ENCODE results near the gene NCF2.
"Not testable (repeated sequence)": the region's sequence is repeated elsewhere in the genome, so short reads cannot be mapped to it uniquely, and the experiment has no call there.

Gene NCF2, protein sequence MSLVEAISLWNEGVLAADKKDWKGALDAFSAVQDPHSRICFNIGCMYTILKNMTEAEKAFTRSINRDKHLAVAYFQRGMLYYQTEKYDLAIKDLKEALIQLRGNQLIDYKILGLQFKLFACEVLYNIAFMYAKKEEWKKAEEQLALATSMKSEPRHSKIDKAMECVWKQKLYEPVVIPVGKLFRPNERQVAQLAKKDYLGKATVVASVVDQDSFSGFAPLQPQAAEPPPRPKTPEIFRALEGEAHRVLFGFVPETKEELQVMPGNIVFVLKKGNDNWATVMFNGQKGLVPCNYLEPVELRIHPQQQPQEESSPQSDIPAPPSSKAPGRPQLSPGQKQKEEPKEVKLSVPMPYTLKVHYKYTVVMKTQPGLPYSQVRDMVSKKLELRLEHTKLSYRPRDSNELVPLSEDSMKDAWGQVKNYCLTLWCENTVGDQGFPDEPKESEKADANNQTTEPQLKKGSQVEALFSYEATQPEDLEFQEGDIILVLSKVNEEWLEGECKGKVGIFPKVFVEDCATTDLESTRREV

DNA sequence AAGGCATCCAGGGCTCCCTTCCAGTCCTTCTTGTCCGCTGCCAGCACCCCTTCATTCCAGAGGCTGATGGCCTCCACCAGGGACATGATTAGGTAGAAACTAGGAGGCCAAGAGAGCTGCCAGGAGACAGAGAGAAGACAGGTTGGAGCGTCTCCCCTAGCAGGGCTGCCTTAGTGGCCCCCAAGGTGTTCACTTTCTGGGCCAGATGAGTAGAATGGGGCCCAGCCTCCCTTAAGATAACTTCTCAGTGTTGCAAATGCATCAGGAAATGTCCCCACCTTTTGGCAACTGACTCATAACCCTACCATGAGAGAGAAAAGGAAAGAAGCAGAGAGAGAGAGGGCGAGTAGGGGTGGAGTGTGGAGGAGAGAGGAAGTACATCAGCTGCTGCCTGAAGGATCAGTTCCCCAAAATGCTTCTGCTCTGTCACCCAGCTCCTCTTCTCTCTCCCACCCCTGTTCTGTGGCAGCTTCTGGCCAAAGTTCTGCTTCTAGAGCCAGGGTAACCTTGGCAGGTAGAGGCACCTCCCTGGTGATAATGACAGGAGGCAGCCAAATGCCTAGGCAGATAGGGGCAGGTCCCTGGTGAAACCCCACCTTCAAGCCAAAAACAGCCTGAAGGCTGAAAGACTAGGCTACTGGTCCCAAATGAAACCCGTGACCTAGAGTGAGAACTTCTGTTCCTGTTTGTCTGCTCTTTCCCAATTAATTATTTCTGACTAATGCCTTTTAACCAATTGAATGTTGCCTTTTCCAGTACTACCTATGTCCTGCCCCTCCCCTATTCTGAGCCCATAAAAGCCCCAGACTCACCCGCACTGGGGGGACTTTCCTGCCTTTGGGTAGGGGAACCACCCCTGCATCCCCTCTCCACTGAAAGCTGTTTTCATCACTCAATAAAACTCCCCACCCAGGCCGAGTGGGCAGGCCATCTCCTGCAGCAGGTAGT, at the start of gene NCF2:
Gene NCF2, minus strand, starts transcription at position 216 of the 948 bp plus-strand sequence. Its CDS starts 130 bp downstream, at position 86.
- no peak for FAIRE-seq

DNA sequence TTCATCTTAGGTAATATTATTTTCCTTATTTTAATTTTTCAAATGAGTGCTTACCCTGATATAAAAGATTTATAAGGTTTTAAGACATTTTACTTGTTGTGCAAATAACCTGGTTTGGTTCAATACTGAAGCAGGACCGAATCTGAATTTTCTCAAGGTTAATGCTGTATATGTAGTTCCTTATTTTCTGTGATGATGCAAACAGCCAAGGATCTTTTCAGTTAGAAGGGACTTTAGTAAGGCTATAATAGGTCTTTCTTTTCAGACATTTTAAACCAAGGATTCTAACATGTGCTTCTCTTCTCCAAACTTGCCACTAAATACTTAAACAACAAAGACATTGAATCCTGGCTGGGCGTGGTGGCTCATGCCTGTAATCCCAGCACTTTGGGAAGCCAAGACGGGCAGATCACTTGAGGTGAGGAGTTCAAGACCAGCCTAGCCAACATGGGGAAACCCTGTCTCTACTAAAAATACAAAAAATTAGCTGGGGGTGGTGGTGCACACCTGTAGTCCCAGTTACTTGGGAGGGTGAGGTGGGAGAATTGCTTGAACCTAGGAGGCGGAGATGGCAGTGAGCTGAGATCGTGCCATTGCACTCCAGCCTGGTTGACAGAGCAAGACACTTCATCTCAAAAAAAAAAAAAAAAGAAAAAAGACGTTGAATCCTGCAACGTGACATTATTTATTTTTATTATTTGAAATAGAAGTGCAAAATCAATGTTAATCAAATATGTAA, 48.6 kb upstream of the NCF2 start:
- FAIRE-seq, result no peak

DNA sequence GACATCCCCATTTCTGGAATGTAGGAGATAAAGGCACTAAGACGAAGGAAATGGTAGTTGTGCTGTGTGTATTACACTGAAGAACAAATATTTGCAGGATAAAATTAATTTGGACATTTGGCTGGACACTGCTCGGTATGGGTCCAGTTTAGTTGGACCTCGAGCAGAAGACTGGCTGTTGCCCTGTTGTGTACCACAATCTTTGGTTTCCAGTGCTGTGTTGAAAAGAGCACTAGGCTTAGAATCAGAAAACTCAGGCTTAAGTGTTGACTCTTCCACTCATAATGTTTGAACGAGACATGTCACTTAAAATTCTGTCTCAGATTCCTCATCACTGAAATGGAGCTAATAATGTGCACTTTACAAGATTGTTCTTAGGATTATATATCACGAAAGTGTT, 46.5 kb upstream of the NCF2 start:
- no peak for FAIRE-seq

DNA sequence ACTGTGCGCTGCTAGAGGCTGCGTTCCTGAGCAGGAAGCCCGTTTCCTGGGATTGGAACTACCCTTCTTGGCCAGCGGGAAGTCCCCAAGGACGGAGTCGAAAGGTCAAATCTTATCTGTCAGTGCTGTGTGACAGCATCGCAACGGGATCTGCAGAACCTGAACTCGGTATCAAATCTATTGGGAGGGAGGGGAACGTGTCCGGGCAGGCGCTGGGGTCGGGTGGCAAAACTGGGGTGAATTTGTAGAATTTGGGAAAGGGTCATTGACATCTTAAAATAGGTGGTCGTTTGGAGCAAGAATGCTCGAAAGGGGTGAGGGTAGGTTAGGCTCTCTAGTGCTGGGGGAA, 46.0 kb upstream of the NCF2 start:
- FAIRE-seq, result no peak

DNA sequence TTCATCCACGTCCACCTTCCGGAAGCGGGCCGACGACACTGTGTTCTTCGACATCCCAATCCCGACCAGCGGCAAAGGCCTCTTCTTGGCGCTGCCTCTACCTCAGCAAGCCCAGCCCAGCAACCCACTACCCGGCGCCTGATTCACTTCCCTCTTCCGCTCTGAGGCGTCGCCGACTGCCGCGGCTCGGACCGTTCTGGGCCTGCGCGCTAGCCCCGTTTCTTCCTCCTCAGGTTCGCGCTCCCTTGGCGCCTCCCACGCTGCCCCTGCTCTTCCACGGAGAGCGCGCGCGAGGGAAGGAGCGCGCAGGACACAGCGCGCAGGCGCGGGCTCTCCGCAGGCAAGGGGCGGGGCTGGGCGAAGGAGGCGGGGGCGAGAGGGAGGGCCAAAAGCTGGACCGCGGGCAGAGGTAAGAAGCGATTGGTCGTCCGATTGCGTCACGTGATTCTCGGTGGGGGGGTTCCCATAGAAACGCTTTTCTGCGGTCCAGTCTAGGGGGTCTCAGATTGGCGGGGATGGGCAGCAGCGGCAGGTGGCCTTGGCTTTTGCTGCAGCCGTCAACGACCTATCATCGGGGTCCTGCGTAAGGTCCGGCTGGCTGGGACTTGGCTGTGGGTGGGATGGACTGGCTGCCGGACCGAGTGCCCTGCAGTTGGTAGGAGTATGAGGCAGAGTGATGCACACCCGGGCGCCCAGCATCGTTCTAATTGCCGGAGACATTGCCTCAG, 45.5 kb upstream of the NCF2 start, which contains the start of gene ARPC5:
Gene ARPC5, minus strand, starts transcription at position 178 of the 728 bp plus-strand sequence. Its CDS starts 124 bp downstream, at position 54.
- FAIRE-seq, result no peak

DNA sequence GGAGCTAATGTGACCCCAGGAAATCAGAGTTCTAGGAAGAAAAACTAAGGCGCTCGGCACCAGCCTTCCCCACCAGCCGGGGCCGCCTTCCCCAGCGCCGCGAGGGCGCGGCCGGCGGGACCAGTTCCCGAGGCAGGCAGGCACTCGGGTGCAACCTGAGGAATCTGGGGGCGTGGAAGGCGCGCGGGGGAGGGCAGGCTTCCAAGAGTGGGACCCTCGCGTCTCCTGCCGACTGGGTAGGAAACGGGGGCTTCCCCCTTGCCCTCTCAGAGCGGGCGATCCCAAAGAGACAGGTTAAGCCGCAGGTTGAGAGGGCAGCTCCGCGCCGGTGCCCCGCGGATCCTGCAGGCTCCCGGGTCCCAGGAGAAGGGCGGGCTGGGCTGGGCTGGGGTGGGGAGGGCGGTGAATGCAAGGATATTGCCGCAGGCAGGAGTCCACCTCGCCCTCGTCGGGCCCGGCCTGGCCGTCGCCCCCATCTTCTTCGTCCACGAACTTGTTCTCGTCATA, 44.9 kb upstream of the NCF2 start:
- no peak for FAIRE-seq

DNA sequence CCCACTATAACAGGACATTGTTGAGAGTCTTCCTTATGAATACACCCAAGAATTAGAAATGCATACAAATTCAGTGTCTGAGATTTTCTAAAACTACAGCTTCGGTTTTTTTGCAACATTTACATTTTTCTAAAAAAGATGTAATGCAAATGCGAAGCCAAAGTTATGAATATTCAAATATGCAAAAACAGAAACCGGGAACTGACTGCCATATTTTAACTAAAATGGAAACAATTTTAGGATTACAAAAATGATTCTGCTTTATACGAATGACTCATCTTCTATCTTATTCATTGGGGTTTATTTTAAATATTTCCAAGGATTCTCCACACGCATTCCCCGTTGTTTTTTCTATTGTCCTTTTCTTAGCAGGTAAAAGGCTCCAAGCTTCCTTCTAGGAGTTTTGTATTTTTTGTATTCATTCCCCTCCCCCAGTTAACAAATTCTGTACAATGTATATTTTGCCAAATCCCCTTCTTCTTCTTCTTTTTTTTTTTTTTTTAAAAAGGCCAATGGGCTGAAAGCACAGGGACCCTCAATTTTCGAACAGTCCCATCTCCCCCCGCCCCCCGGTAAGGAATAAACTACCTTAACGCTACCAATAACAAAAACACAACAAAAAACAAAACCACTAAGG, 44.3 kb upstream of the NCF2 start:
- FAIRE-seq, result no peak

DNA sequence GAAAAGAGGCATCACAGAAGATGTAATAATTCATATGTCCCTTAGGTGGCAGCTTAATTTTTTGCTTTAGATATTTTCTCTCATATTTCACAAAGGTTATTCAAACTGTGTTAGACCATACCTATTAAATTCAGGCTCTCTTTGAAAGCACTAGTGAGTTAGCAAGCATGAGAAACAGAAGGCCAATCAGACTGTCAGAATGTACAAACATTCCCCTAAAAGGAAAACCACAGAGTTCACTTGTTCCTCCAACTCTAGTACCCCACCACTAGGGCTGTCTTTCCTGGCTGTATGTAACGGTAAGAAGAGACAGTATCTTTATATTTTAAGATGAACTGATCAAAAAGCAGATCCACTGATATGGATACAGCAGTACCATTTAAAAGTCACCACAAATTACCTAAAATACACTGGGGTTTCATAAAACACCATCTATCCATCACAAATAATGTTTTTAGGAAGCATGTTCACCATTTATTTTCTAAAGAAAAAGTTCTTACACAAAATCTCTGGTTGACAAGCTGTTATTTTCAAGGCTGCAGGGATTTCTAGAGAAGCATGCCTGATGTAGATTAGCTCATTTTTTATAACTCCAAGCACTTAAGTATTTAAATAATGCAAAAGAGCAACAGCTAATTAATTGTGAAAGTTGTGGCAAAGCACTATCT, 43.6 kb upstream of the NCF2 start:
- FAIRE-seq, result no peak

DNA sequence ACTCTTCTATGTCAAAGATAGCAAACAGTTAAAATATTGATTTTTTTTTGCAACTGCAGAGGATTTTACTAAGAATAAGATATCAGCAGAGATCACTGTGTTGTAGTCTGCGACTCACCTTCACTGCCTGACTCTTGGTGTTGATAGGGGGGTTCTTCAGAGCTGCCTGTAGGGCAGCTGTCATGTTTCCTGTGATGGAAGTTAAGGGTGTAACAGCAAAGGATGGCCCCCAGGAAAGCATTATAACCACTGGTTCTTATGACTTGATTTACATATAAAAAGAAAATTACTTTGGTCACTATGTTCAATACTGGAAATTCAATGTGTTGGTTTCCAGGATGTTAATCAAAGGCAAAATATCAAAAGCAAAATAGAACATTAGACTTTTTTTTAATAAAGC, 42.7 kb upstream of the NCF2 start:
- FAIRE-seq, result no peak

DNA sequence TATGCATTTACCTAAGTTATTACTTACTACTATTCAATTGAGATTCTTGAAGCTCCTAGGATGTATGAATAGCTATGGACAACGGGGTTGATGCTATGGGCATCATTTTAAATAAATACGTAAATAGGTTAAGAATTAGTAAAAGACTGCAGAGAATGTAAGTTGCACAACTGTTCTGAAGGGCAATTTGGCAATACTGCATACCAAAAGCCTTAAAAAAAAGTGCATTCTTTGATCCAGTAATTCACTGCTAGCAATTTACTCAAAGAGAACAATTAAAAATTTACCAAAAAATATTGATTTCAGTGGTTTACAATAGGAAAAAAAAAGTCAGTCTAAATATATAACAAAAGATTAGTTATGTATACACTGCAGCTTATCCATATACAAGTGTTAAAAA, 41.9 kb upstream of the NCF2 start:
- no peak for FAIRE-seq

DNA sequence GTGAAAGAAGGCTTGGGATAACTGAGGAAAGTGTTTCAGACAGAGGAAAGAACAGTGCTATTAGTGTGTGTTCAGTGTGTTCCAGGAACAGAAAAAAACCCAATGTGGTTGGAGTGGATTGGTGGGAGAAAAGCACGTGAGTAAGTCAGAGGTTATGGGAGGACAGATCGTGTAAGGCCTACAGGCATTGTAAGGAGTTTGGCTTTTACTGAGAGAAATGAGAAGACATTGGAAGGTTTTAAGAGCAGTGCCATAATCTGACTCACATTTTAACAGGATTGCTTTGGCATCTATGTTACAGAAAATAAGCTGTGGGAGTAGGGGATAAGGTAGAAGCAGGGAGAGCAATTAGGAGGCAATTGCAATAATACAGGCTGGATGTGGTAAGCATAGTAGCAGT, 40.5 kb upstream of the NCF2 start:
- no peak for FAIRE-seq

DNA sequence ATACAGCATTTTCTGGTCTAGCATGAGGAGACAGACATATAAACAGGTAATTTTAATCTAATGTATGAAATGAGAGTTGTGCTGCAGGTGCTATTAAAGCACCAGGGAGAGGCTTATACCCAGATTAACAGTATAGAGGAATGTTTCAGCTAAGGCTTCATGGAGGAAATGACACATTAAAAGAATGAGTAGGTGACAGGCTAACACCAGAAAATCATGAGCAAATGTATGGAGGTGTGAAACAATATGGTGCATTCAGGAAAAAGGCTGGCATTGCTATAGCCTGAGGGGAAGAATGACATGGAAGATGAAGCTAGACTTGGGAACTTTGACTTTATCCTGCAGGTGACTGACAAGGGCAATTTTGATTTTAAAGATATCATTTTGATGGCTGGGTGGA, 38.3 kb upstream of the NCF2 start:
- FAIRE-seq, result no peak

DNA sequence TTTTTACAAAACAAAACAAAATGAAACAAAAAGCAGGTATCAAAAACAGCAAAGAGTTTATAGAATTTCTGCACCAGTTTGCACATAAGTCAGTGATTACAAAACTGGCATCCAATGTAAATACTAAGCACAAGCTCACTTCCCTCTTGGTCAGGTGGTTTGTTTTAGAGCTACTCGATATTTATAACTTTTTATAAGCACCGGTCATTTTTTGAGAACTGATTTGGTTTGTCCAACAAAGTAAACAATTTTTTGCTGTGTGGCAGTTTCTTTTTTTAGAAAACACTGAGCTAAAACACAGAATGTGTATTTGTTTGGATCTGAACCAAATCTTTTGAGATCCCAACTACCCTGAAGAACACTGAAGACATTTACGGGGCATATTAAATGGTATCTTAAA, 36.0 kb upstream of the NCF2 start:
- not testable (repeated sequence) for FAIRE-seq

DNA sequence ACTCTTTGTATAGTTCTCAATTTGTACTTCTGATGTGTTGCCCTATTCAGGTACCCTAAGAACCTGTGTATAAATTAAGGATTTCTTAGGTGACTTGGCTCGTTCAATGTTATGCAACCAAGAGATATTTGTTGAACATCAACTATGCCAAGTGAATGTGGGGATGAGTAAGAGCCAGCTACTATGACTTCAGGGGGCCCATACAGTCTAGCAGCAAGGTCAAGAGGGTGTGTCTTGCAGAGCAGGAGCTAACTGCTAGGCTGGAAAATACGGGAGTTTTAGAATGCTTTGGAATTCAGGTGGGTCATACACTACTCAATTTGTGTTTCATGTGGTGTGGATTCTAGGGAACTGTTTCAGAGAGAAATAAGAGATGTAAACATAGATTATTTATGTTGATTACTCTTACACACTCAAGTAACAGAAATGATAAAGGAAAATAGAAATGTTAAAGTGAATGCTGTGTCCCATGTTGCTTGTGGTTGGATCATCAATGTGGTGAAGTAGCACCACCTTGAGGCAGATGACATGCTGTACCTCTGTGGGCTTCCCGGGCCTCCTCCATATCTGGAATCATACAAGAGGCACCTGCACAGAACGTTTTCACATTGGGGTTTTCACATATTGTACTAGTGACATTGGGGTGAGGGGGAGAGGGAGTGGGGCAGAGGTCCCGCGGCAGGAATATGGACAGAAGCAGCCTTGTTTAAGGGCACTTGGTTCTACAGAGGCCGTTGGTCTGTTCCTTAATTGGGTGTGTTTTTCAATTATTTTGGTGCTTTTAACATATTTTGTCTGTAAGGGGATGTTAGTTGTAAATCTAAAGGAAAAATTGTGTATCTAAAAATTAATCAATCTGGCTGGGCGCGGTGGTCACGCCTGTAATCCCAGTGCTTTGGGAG, 32.9 kb upstream of the NCF2 start:
- no peak for FAIRE-seq

DNA sequence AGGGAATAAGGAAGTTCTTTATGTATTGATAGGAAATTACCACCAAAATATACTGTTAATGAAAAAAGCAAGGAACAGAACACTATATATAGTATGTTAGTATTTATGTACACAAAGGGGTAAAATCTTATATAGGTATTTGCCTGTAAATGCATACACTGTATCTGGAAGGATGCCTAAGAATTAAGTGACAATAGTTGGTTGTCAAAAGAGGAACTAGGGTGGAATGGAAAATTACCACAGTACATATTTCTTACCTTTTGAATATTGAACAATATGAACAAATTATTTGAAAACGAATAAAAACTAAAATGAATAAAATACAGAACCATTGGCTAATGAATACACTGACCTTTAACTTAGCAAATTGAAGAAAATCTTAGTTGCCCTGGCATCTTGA, 31.8 kb upstream of the NCF2 start:
- FAIRE-seq, result no peak

DNA sequence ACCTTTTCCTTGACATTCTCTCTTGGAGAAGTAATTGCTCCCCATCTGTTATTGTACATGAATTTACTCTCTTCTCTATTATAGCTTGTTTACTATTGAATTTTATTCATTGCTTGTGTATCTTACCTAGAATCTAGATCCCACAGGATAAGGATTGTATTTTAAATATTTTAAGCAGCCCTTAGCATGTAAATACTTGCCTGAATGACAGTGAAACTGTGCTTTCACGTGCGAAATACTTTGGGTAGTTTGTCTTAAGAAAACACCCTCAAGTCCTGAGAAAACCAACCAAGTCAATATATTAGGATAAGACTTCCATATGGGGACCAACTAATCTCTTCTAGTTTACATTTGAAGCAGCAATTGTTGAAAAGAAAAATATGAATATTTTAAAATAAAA, 30.1 kb upstream of the NCF2 start:
- no peak for FAIRE-seq

DNA sequence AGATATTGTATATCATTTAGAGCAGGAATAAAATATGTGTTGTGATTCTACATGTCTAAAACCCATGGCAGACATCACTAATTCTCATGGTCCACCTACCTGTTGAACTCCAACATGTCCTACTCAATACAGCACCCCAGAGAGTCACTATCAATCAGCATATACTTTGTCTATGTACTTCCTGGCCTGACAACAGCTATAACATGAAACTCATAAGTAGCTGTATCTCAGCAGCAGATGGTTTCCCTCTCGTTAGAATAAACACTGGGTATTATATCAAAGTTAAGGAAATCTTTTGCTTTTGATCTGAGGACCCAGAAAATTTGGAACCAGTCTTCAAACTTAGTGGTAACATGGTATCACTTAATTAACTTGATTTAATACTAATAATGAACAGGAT, 29.5 kb upstream of the NCF2 start:
- no peak for FAIRE-seq

DNA sequence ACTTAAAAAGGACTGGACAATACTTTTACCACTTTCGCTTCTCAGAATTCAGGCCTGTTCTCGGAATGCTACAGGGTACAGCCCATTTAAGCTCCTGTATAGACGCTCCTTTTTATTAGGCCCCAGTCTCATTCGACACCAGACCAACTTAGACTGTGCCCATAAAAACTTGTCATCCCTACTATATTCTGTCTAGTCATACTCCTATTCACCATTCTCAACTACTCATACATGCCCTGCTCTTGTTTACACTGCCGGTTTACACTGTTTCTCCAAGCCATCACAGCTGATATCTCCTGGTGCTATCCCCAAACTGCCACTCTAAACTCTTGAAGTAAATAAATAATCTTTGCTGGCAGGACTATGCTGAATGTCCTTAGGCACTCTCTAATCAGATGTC, 27.9 kb upstream of the NCF2 start:
- FAIRE-seq, result not testable (repeated sequence)

DNA sequence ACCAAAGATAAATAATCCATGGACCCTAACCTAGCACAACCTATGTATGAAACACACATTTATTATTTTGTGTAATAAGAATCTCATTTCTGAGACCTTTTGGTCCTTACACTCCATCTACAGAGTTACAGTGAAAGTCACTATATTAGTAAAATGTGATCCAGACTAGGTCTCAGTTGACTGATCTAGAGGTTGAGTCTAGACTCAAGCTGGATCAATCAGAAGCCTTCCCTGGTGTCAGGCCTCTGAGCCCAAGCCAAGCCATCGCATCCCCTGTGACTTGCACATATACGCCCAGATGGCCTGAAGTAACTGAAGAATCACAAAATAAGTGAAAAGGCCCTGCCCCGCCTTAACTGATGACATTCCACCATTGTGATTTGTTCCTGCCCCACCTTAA, 22.7 kb upstream of the NCF2 start:
- not testable (repeated sequence) for FAIRE-seq

DNA sequence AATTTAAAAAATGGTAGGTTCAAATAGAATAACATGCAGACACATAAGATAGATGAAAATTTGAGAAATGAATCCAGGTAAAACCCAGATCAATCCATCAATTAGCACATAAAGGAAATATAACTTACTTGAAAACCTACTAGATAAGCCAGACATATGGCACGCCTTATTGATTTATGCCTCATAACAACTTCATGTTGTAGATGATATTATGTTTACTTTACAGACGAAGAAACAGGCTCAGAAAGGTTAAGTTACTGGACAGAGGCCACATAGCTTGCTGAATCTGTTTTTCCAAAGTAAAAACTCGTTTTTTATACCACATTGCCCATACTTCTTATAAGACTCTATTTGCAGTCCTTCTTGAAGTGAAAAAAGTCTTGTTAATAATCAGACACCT, 22.1 kb upstream of the NCF2 start:
- FAIRE-seq, result no peak

All from colon (tissue), 2 donors.